ENCODE results near the gene SLC5A10.
A peak's percentile ranks its signal among the peaks of the same experiment; 100 is the strongest.
"Not testable (repeated sequence)": the region's sequence is repeated elsewhere in the genome, so short reads cannot be mapped to it uniquely, and the experiment has no call there.

SLC5A10 gene

GRCh38 chr17:18946536-18946935, 5.4 kb upstream of the SLC5A10 start:
- FAIRE-seq (no peak), DNase-seq (ENCODE audit: low spot score) (no peak)

- FAIRE-seq (no peak), DNase-seq (ENCODE audit: low spot score) (no peak)
Measured at GRCh38 chr17:18947866-18948265, 4.1 kb upstream of the SLC5A10 start.

GRCh38 chr17:18948476-18949006, 3.4 kb upstream of the SLC5A10 start:
- DNase-seq (ENCODE audit: low spot score) (no peak), FAIRE-seq (no peak)

- DNase-seq (ENCODE audit: low spot score) (no peak), FAIRE-seq (no peak)
Measured at GRCh38 chr17:18949566-18949965, 2.4 kb upstream of the SLC5A10 start.

GRCh38 chr17:18950346-18950745, 1.6 kb upstream of the SLC5A10 start:
- FAIRE-seq = no peak
- no peak for DNase-seq (ENCODE audit: low spot score)

GRCh38 chr17:18950944-18951905, 740 bp upstream of the SLC5A10 start:
- DNase-seq (ENCODE audit: low spot score) (no peak), FAIRE-seq (no peak)

- FAIRE-seq (no peak), DNase-seq (ENCODE audit: low spot score) (no peak)
Measured at GRCh38 chr17:18953231-18953728, 1.3 kb downstream of the SLC5A10 start.

- no peak for DNase-seq (ENCODE audit: low spot score)
- FAIRE-seq = no peak
Measured at GRCh38 chr17:18954321-18954720, 2.4 kb downstream of the SLC5A10 start.

- DNase-seq (ENCODE audit: low spot score) = no peak
- FAIRE-seq = no peak
Measured at GRCh38 chr17:18955009-18955408, 3.0 kb downstream of the SLC5A10 start.

- not testable (repeated sequence) for FAIRE-seq
Measured at GRCh38 chr17:18956021-18956420, 4.1 kb downstream of the SLC5A10 start.

GRCh38 chr17:18956581-18956980, 4.6 kb downstream of the SLC5A10 start:
- no peak for DNase-seq (ENCODE audit: low spot score)
- no peak for FAIRE-seq

More at GRCh38 chr17:18956021-18956420, 4.1 kb downstream of the SLC5A10 start:
- not testable (repeated sequence) for DNase-seq (ENCODE audit: low spot score)

- FAIRE-seq = no peak
- DNase-seq (ENCODE audit: low spot score) = no peak
Measured at GRCh38 chr17:18957831-18958230, 5.9 kb downstream of the SLC5A10 start.

GRCh38 chr17:18958611-18959010, 6.6 kb downstream of the SLC5A10 start:
- DNase-seq (ENCODE audit: low spot score) (no peak), FAIRE-seq (no peak)

GRCh38 chr17:18959071-18959844, 7.3 kb downstream of the SLC5A10 start:
- FAIRE-seq (no peak), DNase-seq (ENCODE audit: low spot score) (no peak)

- DNase-seq (ENCODE audit: low spot score) = no peak
- FAIRE-seq = no peak
Measured at GRCh38 chr17:18959845-18960240, 7.9 kb downstream of the SLC5A10 start.

- DNase-seq (ENCODE audit: low spot score) (no peak), FAIRE-seq (no peak)
Measured at GRCh38 chr17:18960241-18960665, 8.3 kb downstream of the SLC5A10 start.

GRCh38 chr17:18960803-18961511, 9.0 kb downstream of the SLC5A10 start:
- FAIRE-seq (no peak), DNase-seq (ENCODE audit: low spot score) (peak; percentile 84)

GRCh38 chr17:18961634-18962493, 9.9 kb downstream of the SLC5A10 start:
- DNase-seq (ENCODE audit: low spot score) = no peak
- no peak for FAIRE-seq

- FAIRE-seq = no peak
- DNase-seq (ENCODE audit: low spot score) = no peak
Measured at GRCh38 chr17:18962494-18962815, 10.5 kb downstream of the SLC5A10 start.
